HG02973 (cell line): ENCODE measurements around the gene SP2.
A peak's percentile ranks its signal among the peaks of the same experiment; 100 is the strongest.

Source experiments
- ATAC-seq: cut with Tn5 transposase; IDR thresholded peaks from one replicate; pipeline ENCODE4 v1.9.1; 2021; ENCODE audit warnings: moderate library complexity; ENCODE audit not compliant: unreplicated experiment

Gene SP2

GRCh38 chr17:47946929-47947397, 50.9 kb downstream of the SP2 start:
- peak; percentile 52 for ATAC-seq

GRCh38 chr17:47948706-47949196, 52.7 kb downstream of the SP2 start:
- no peak for ATAC-seq

GRCh38 chr17:47949197-47949759, 53.2 kb downstream of the SP2 start:
- no peak for ATAC-seq

GRCh38 chr17:47949946-47950345, 53.9 kb downstream of the SP2 start:
- no peak for ATAC-seq

GRCh38 chr17:47950448-47950847, 54.4 kb downstream of the SP2 start:
- no peak for ATAC-seq

GRCh38 chr17:47952171-47953021, 56.4 kb downstream of the SP2 start:
- ATAC-seq: no peak

- no peak for ATAC-seq
These were observed 57.9 kb downstream of the SP2 start for GRCh38 chr17:47953909-47954308.

- no peak for ATAC-seq
These were observed 59.7 kb downstream of the SP2 start for GRCh38 chr17:47955497-47956461.

GRCh38 chr17:47956791-47957590, 61.0 kb downstream of the SP2 start:
- no peak for ATAC-seq

GRCh38 chr17:47957591-47958490, 61.8 kb downstream of the SP2 start, which contains the start of gene PRR15L:
TSS of gene PRR15L (minus strand) at chr17:47957883. CDS start at chr17:47953234, 4,649 bp downstream.
- no peak for ATAC-seq

- ATAC-seq: no peak
These were observed 64.0 kb downstream of the SP2 start for GRCh38 chr17:47959825-47960655.

- no peak for ATAC-seq
These were observed 65.4 kb downstream of the SP2 start for GRCh38 chr17:47961406-47961805.

- ATAC-seq: no peak
These were observed 66.9 kb downstream of the SP2 start for GRCh38 chr17:47962901-47963300.

- ATAC-seq: no peak
These were observed 68.8 kb downstream of the SP2 start for GRCh38 chr17:47964856-47965255.

- ATAC-seq: no peak
These were observed 70.1 kb downstream of the SP2 start for GRCh38 chr17:47966079-47966519.

GRCh38 chr17:47967607-47968252, 71.7 kb downstream of the SP2 start:
- no peak for ATAC-seq

GRCh38 chr17:47968836-47969235, 72.8 kb downstream of the SP2 start:
- no peak for ATAC-seq
